B cell (primary cell): ENCODE measurements around the gene SEZ6L. TPM values are rescaled to one million over a fixed set of nuclear protein-coding genes. Genes with fewer than 3 reads are reported as not detected.

Experiments
- ATAC-seq: fragments of 200-7000 bp; cut with Tn5 transposase; one replicate; pipeline ENCODE4 v1.10.0; 2021; ENCODE audit warnings: low read depth, mild to moderate bottlenecking, moderate number of reproducible peaks, moderate library complexity
- CTCF ChIA-PET: fragments of 350-600 bp; sonication (Branson Sonifier 250); formaldehyde crosslinking; loops from one replicate; lab custom pipeline; 2021; ENCODE audit warnings: antibody characterized with exemption, inconsistent platforms; lab: Charles Lee
- POLR2A ChIA-PET: fragments of 350-600 bp; sonication (Branson Sonifier 250); formaldehyde crosslinking; loops from one replicate; lab custom pipeline; 2021; ENCODE audit warnings: antibody characterized with exemption; lab: Charles Lee
- DNase-seq: peaks from one replicate; pipeline ENCODE4 v3.0.0; 2013
- H2AFZ ChIP-seq: 2 replicates; pipeline ENCODE4 v1.6.1; 2012; ENCODE audit warnings: mild to moderate bottlenecking, low read depth, low read length; ENCODE audit not compliant: insufficient read depth, poor library complexity, severe bottlenecking
- H3K27ac ChIP-seq, 2 donors: 1 replicate in 1 of 2; 2 replicates in 1 of 2; pipeline ENCODE4 v1.5.1; 2012 to 2013; ENCODE audit warnings: low read length in 2 of 2, mild to moderate bottlenecking in 2 of 2, moderate library complexity in 1 of 2
- H3K27me3 ChIP-seq, 4 experiments: fragments of 200-600 bp in 1 of 4; sonication (generic) in 1 of 4; replicated peaks in 1 of 4; 1 replicate in 2 of 4; 2 replicates in 2 of 4; pipeline versions ENCODE4 v1.6.1 to v1.7.0; 2013 to 2016; ENCODE audit warnings: low read length in 3 of 4, mild to moderate bottlenecking in 2 of 4, mixed read lengths in 1 of 4, moderate library complexity in 1 of 4; ENCODE audit not compliant: insufficient read depth in 4 of 4, control insufficient read depth in 3 of 4; ENCODE audit errors: control extremely low read depth in 1 of 4
- H3K36me3 ChIP-seq, 2 experiments: replicated peaks in 1 of 2; 1 replicate in 1 of 2; 2 replicates in 1 of 2; pipeline versions ENCODE4 v1.6.1 to v1.7.1; 2013; ENCODE audit warnings: low read length in 1 of 2; ENCODE audit not compliant: insufficient read depth in 2 of 2, control insufficient read depth in 1 of 2; ENCODE audit errors: control extremely low read depth in 1 of 2, extremely low read depth in 1 of 2
- H3K4me1 ChIP-seq, 2 donors: fragments of 200-600 bp in 1 of 2; sonication (generic) in 1 of 2; 1 replicate in 1 of 2; 2 replicates in 1 of 2; pipeline versions ENCODE4 v1.5.1 to v1.6.1; 2013 to 2017; ENCODE audit warnings: low read length in 2 of 2; ENCODE audit not compliant: control insufficient read depth in 2 of 2, insufficient read depth in 2 of 2
- H3K4me2 ChIP-seq: replicated peaks from 2 replicates; pipeline ENCODE3; 2012; ENCODE audit warnings: mild to moderate bottlenecking, low read depth, low read length; ENCODE audit not compliant: poor library complexity, severe bottlenecking
- H3K4me3 ChIP-seq, 5 experiments: fragments of 200-600 bp in 1 of 5; sonication (generic) in 1 of 5; 1 replicate in 3 of 5; 2 replicates in 2 of 5; pipeline versions ENCODE4 v1.5.1 to v1.7.0; 2011 to 2016; ENCODE audit warnings: low read length in 4 of 5, mild to moderate bottlenecking in 4 of 5, low read depth in 2 of 5, control low read depth in 1 of 5, moderate library complexity in 1 of 5; ENCODE audit not compliant: insufficient read depth in 1 of 5; ENCODE audit errors: control extremely low read depth in 1 of 5, extremely low read depth in 1 of 5
- H3K79me2 ChIP-seq: fragments of 200-600 bp; sonication (generic); one replicate; pipeline ENCODE4 v1.6.0; 2016; ENCODE audit warnings: low read length; ENCODE audit not compliant: control insufficient read depth, insufficient read depth
- H3K9ac ChIP-seq: fragments of 200-600 bp; sonication (generic); 2 replicates; pipeline ENCODE4 v1.6.1; 2017; ENCODE audit warnings: mild to moderate bottlenecking, low read length, moderate library complexity
- H3K9me3 ChIP-seq, 3 donors: one replicate each; pipeline versions ENCODE4 v1.6.1 to v1.7.1; 2013; ENCODE audit warnings: low read length in 2 of 3; ENCODE audit not compliant: control insufficient read depth in 2 of 3, insufficient read depth in 1 of 3; ENCODE audit errors: control extremely low read depth in 1 of 3
- H4K20me1 ChIP-seq: 2 replicates; pipeline ENCODE4 v1.6.0; 2012; ENCODE audit warnings: mild to moderate bottlenecking, low read length; ENCODE audit not compliant: insufficient read depth, control insufficient read depth, poor library complexity, severe bottlenecking
- H3K27ac Mint-ChIP-seq: one replicate; pipeline ENCODE4 v1.8.0; 2021; ENCODE audit warnings: mixed read lengths
- H3K27me3 Mint-ChIP-seq: one replicate; pipeline ENCODE4 v1.8.0; 2021; ENCODE audit warnings: mixed read lengths
- H3K4me1 Mint-ChIP-seq: one replicate; pipeline ENCODE4 v1.8.0; 2021; ENCODE audit warnings: mixed read lengths
- H3K4me3 Mint-ChIP-seq: one replicate; pipeline ENCODE4 v1.8.0; 2021; ENCODE audit warnings: mixed read lengths
- H3K9me3 Mint-ChIP-seq: one replicate; pipeline ENCODE4 v1.8.0; 2022; ENCODE audit warnings: mixed read lengths; ENCODE audit not compliant: insufficient read depth
- EZH2 ChIP-seq: IDR thresholded peaks from 2 replicates; pipeline ENCODE4 v1.6.1; 2012; ENCODE audit warnings: borderline replicate concordance, low read depth, mild to moderate bottlenecking, moderate library complexity, low read length; ENCODE audit not compliant: insufficient read depth, poor library complexity, severe bottlenecking
- WGBS: methylation state at CpG from one replicate; pipeline ENCODE4 v1.1.5; 2013; ENCODE audit warnings: missing lambda C conversion rate; ENCODE audit not compliant: insufficient coverage; 5-methylcytosine and 5-hydroxymethylcytosine counted together
- intact Hi-C: fragments of 100-400 bp; cut with micrococcal nuclease; formaldehyde crosslinking; loops from one replicate; pipeline ENCODE4 v1.10.0; 2022
- polyA plus RNA-seq: library from polyadenylated mRNA; depleted of rRNA; stranded (reverse); fragments of >200 nt; gene quantifications from 2 replicates; pipeline ENCODE4 v1.2.3, GENCODE V29; 2012
- total RNA-seq, 2 donors: library from RNA; stranded (reverse); fragments of 120-200 nt in 1 of 2; gene quantifications; 1 replicate in 1 of 2; 2 replicates in 1 of 2; pipeline versions ENCODE4 v1.2.3 to v1.2.4, GENCODE V29; 2013 to 2022
- TF ChIP-seq, protein P1 (sequence below): fragments of 200-600 bp; IDR thresholded peaks from one replicate; pipeline ENCODE4 v1.8.0; 2022; ENCODE audit warnings: antibody characterized with exemption, mild to moderate bottlenecking

Gene SEZ6L
- total and polyA plus RNA-seq, 2 donors (not counting 1 experiment from before 2014, with no cell fraction given), result 0.04 TPM; not detected in 1

DNA sequence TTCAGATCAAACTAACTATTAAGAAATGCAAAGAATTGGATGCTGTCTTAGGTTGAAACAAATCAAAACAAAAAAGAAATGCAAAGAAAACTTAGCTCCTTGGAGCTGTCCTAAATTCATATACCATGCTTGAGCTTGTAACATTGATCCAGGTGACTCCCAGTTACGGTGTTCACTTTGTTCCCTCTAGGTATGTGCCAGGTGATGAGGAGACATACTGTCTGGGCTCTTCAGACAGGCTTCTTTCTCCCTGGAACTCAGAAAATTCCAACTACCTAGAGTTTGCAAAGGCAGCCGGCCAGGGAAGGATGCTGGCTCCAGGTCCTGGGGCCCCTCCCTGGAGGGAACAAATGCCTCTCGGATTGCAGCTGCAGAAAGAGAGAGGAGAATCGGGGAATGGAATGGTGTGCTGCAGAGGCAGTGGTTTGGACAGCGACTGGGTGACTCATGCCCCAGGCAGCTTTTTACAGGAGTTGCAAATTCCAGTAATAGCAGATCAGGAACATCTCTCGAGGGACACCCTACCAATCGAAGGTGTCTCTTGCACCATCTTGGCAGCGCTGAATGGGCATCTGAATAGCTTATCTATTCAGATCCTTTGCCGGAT lies 247.5 kb downstream of the SEZ6L start:
- DNase-seq, result no peak
- ATAC-seq, result no peak
- no peak overlapping the region for H3K9ac ChIP-seq
- 87% methylated on average over 8 of the region's 9 CpGs for WGBS
- H3K4me3 Mint-ChIP-seq, result no peak overlapping the region
- ChIA-PET POLR2A (no interaction called here), CTCF (interaction anchor here (0.6 to 1.7 kb wide), 3 partner anchors 12 to 250 kb away, joined by 3 to 4 read pairs (median 3); no protein-coding TSS in a partner anchor)
- no peak overlapping the region for H3K4me2 ChIP-seq
- TF ChIP-seq, protein P1, sequence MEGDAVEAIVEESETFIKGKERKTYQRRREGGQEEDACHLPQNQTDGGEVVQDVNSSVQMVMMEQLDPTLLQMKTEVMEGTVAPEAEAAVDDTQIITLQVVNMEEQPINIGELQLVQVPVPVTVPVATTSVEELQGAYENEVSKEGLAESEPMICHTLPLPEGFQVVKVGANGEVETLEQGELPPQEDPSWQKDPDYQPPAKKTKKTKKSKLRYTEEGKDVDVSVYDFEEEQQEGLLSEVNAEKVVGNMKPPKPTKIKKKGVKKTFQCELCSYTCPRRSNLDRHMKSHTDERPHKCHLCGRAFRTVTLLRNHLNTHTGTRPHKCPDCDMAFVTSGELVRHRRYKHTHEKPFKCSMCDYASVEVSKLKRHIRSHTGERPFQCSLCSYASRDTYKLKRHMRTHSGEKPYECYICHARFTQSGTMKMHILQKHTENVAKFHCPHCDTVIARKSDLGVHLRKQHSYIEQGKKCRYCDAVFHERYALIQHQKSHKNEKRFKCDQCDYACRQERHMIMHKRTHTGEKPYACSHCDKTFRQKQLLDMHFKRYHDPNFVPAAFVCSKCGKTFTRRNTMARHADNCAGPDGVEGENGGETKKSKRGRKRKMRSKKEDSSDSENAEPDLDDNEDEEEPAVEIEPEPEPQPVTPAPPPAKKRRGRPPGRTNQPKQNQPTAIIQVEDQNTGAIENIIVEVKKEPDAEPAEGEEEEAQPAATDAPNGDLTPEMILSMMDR, result no peak
- TF ChIP-seq EZH2, result no peak
- intact Hi-C loops, result no loop called here
- no peak overlapping the region for H3K27ac Mint-ChIP-seq
- H3K9me3 ChIP-seq, result no peaks in the 10 kb centered on the region
- H3K27ac ChIP-seq, result no peak overlapping the region
- H3K9me3 Mint-ChIP-seq, result no peaks in the 10 kb centered on the region
- no peak overlapping the region for H2AFZ ChIP-seq
- no peaks in the 10 kb centered on the region for H3K4me1 ChIP-seq
- no peak overlapping the region for H3K4me3 ChIP-seq
- no peaks in the 10 kb centered on the region for H4K20me1 ChIP-seq
- no peaks in the 10 kb centered on the region for H3K79me2 ChIP-seq
- no peaks in the 10 kb centered on the region for H3K36me3 ChIP-seq
- peaks cover 0 to 11% (median 4%) of the 10 kb centered on the region in 4 experiments for H3K27me3 ChIP-seq
- peaks cover 23% of the 10 kb centered on the region for H3K27me3 Mint-ChIP-seq
- H3K4me1 Mint-ChIP-seq, result no peaks in the 10 kb centered on the region

DNA sequence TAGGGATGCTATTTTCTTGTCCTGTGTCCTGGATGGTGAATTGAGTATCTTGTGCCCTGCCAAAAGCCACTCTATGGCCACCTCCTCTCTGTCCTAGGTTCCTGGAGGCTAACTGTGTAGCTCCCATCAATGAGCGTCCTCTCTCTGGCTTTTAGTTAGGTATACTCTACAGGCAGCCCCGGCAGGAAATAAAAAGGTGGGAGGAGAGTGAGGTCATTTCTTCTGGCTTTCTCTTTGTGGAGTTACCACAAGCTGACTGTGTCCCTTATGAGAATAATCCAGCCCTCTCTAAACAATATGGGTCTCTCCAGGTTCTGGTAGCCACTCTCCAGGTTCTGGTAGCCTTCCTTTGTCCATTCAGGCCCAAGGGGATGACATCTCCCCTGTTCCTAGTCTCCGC lies 248.1 kb downstream of the SEZ6L start:
- Histone ChIP-seq H3K9ac (no peak overlapping the region), H3K36me3 (no peaks in the 10 kb centered on the region), H3K4me3 (no peak overlapping the region), H3K9me3 (no peaks in the 10 kb centered on the region), H3K4me1 (no peaks in the 10 kb centered on the region), H2AFZ (no peak overlapping the region), H3K27me3 (peaks cover 0 to 11% (median 4%) of the 10 kb centered on the region in 4 experiments), H3K79me2 (no peaks in the 10 kb centered on the region), H4K20me1 (no peaks in the 10 kb centered on the region), H3K4me2 (no peak overlapping the region), H3K27ac (no peak overlapping the region)
- ChIA-PET POLR2A (no interaction called here), CTCF (no interaction called here)
- H3K27me3 Mint-ChIP-seq, result peaks cover 23% of the 10 kb centered on the region
- no peaks in the 10 kb centered on the region for H3K9me3 Mint-ChIP-seq
- TF ChIP-seq, protein P1, result no peak
- TF ChIP-seq EZH2, result no peak
- WGBS, result no CpG with 5 or more reads among the region's 3 CpGs
- H3K27ac Mint-ChIP-seq, result no peak overlapping the region
- no peaks in the 10 kb centered on the region for H3K4me1 Mint-ChIP-seq
- H3K4me3 Mint-ChIP-seq, result no peak overlapping the region
- ATAC-seq (no peak), DNase-seq (no peak)
- intact Hi-C loops, result no loop called here
